Measurements from ENCODE around the gene DUSP3.
"Not testable (repeated sequence)": the region's sequence is repeated elsewhere in the genome, so short reads cannot be mapped to it uniquely, and the experiment has no call there.

Gene DUSP3

DNA sequence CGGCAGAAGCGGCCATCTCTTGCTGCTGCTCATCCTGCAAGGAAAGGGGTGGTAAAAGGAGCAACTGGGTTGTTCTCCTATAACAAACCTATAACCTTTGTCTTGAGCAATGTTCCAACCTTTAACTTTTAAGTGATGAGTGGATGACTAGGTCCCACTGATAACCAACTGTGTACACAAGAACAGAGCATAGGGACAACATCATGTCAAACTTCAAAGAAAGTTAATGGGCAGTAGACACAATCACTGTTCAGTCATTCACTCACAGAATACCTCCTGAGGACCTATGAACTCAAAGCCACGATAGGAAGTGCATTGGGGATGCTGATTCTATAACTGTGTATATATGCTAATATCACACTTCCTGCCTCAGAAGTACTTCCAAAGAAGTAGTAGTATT lies 23.1 kb upstream of the DUSP3 start:
- H3K27ac ChIP-seq (replicated peaks), result no peak overlapping the region
- TF ChIP-seq, protein P1, sequence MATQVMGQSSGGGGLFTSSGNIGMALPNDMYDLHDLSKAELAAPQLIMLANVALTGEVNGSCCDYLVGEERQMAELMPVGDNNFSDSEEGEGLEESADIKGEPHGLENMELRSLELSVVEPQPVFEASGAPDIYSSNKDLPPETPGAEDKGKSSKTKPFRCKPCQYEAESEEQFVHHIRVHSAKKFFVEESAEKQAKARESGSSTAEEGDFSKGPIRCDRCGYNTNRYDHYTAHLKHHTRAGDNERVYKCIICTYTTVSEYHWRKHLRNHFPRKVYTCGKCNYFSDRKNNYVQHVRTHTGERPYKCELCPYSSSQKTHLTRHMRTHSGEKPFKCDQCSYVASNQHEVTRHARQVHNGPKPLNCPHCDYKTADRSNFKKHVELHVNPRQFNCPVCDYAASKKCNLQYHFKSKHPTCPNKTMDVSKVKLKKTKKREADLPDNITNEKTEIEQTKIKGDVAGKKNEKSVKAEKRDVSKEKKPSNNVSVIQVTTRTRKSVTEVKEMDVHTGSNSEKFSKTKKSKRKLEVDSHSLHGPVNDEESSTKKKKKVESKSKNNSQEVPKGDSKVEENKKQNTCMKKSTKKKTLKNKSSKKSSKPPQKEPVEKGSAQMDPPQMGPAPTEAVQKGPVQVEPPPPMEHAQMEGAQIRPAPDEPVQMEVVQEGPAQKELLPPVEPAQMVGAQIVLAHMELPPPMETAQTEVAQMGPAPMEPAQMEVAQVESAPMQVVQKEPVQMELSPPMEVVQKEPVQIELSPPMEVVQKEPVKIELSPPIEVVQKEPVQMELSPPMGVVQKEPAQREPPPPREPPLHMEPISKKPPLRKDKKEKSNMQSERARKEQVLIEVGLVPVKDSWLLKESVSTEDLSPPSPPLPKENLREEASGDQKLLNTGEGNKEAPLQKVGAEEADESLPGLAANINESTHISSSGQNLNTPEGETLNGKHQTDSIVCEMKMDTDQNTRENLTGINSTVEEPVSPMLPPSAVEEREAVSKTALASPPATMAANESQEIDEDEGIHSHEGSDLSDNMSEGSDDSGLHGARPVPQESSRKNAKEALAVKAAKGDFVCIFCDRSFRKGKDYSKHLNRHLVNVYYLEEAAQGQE (IDR thresholded peaks at IDR 0.05; ENCODE audit: insufficient replicate concordance, low read depth), result no peak
- H3K27me3 ChIP-seq (ENCODE audit: insufficient read depth, poor library complexity, severe bottlenecking), result peaks cover 5% of the 10 kb centered on the region
- no peak overlapping the region for H3K4me3 ChIP-seq (replicated peaks; ENCODE audit: insufficient read depth, low read length)
- DNase-seq (ENCODE audit: low read depth in 1 of 2, low spot score in 1 of 2), result no peak

DNA sequence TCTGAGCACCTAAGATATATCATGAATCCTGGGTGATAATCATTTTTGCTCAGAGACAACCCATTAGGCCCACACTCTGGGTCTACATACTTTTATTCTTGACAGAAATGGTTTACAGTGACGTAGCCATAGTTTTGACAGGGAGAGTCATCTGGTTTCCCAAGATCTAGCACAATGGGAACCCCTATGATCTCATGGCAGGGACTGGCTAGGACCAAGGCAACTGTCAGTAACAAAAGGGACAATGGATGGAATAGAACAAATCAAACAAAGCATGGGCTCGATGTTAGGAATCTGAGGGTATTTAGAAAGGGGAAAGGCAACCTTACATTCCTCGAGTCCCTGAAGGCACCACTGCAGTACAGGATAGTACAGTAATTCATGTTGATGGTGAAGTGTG lies 22.0 kb upstream of the DUSP3 start:
- DNase-seq (ENCODE audit: low read depth in 1 of 2, low spot score in 1 of 2), result no peak
- Histone ChIP-seq H3K4me3 (replicated peaks; ENCODE audit: insufficient read depth, low read length) (no peak overlapping the region), H3K27me3 (ENCODE audit: insufficient read depth, poor library complexity, severe bottlenecking) (peaks cover 5% of the 10 kb centered on the region), H3K27ac (replicated peaks) (no peak overlapping the region)
- TF ChIP-seq, protein P2, sequence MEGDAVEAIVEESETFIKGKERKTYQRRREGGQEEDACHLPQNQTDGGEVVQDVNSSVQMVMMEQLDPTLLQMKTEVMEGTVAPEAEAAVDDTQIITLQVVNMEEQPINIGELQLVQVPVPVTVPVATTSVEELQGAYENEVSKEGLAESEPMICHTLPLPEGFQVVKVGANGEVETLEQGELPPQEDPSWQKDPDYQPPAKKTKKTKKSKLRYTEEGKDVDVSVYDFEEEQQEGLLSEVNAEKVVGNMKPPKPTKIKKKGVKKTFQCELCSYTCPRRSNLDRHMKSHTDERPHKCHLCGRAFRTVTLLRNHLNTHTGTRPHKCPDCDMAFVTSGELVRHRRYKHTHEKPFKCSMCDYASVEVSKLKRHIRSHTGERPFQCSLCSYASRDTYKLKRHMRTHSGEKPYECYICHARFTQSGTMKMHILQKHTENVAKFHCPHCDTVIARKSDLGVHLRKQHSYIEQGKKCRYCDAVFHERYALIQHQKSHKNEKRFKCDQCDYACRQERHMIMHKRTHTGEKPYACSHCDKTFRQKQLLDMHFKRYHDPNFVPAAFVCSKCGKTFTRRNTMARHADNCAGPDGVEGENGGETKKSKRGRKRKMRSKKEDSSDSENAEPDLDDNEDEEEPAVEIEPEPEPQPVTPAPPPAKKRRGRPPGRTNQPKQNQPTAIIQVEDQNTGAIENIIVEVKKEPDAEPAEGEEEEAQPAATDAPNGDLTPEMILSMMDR (IDR thresholded peaks at IDR 0.05; ENCODE audit: insufficient read depth, low read length), result no peak
- TF ChIP-seq, protein P1 (IDR thresholded peaks at IDR 0.05; ENCODE audit: insufficient replicate concordance, low read depth), result no peak
- TF ChIP-seq GABPA (IDR thresholded peaks at IDR 0.05; ENCODE audit: low read depth), result no peak
- TF ChIP-seq POLR2AphosphoS5 (IDR thresholded peaks at IDR 0.05; ENCODE audit: low read depth), result no peak
- TF ChIP-seq SPI1 (IDR thresholded peaks at IDR 0.05; ENCODE audit: borderline replicate concordance, low read depth), result no peak

DNA sequence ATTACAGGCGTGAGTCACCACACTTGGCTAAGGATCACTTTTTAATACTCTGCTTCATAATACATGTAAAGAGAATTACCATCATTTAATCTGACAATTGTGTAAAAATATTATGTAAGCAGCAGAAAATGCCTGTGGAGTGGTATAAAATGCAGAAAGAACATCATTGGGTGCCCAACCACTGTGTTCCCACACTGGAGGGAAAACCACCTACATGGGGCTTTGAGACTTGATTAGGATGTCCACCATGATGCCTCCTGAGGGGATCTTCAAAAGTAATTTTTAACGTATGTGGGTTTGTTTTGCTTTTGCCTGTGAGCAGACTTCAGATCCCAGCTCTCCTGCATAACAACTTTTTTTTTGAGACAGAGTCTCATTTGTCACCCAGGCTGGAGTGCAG lies 20.3 kb upstream of the DUSP3 start:
- no peak for DNase-seq (ENCODE audit: low read depth in 1 of 2, low spot score in 1 of 2)
- Histone ChIP-seq H3K27ac (replicated peaks) (no peak overlapping the region), H3K27me3 (ENCODE audit: insufficient read depth, poor library complexity, severe bottlenecking) (peaks cover 5% of the 10 kb centered on the region), H3K4me3 (replicated peaks; ENCODE audit: insufficient read depth, low read length) (no peak overlapping the region)
- TF ChIP-seq, protein P1 (IDR thresholded peaks at IDR 0.05; ENCODE audit: insufficient replicate concordance, low read depth), result no peak
- TF ChIP-seq POLR2AphosphoS5 (IDR thresholded peaks at IDR 0.05; ENCODE audit: low read depth) (no peak), SPI1 (IDR thresholded peaks at IDR 0.05; ENCODE audit: borderline replicate concordance, low read depth) (no peak), GABPA (IDR thresholded peaks at IDR 0.05; ENCODE audit: low read depth) (no peak)
- TF ChIP-seq, protein P2 (IDR thresholded peaks at IDR 0.05; ENCODE audit: insufficient read depth, low read length), result no peak

DNA sequence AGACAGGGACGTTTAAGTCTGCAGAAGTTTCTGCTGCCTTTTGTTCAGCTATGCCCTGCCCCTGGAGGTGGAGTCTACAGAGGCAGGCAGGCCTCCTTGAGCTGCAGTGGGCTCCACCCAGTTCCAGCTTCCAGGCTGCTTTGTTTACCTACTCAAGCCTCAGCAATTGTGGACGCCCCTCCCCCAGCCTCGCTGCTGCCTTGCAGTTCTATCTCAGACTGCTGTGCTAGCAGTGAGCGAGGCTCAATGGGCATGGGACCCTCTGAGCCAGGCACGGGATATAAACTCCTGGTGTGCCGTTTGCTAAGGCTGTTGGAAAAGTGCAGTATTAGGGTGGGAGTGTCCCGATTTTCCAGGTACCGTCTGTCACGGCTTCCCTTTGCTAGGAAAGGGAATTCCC lies 19.2 kb upstream of the DUSP3 start:
- not testable (repeated sequence) for DNase-seq (ENCODE audit: low read depth in 1 of 2, low spot score in 1 of 2); H3K27me3 ChIP-seq (ENCODE audit: insufficient read depth, poor library complexity, severe bottlenecking); H3K27ac ChIP-seq (replicated peaks); H3K4me3 ChIP-seq (replicated peaks; ENCODE audit: insufficient read depth, low read length)

DNA sequence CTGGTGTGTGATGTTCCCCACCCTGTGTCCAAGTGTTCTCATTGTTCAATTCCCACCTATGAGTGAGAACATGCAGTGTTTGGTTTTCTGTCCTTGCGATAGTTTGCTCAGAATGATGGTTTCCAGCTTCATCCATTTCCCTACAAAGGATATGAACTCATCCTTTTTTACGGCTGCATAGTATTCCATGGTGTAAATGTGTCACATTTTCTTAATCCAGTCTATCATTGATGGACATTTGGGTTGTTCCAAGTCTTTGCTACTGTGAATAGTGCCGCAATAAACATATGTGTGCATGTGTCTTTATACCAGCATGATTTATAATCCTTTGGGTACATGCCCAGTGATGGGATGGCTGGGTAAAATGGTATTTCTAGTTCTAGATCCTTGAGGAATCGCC lies 13.9 kb upstream of the DUSP3 start:
- H3K27ac ChIP-seq (replicated peaks); H3K27me3 ChIP-seq (ENCODE audit: insufficient read depth, poor library complexity, severe bottlenecking); H3K4me3 ChIP-seq (replicated peaks; ENCODE audit: insufficient read depth, low read length); DNase-seq (ENCODE audit: low read depth in 1 of 2, low spot score in 1 of 2): not testable (repeated sequence)

Data from HL-60 (cell line).